Smooth muscle cell of the brain vasculature (primary cell): ENCODE measurements around the gene SLC25A23.
A peak's percentile ranks its signal among the peaks of the same experiment; 100 is the strongest.

Experiments used
- DNase-seq: peaks from one replicate; pipeline ENCODE4 v3.0.0-alpha.2; 2012; ENCODE audit warnings: low read depth, low spot score

The SLC25A23 gene

GRCh38 chr19:6481541-6482342 is 22.1 kb upstream of the SLC25A23 start, which contains the start of gene DENND1C:
Gene DENND1C, minus strand, starts transcription at chr19:6481787. Its CDS starts 92 bp downstream, at chr19:6481695.
- no peak for DNase-seq

GRCh38 chr19:6480848-6481415 is 21.3 kb upstream of the SLC25A23 start:
- no peak for DNase-seq

GRCh38 chr19:6479836-6480398 is 20.3 kb upstream of the SLC25A23 start:
- no peak for DNase-seq

GRCh38 chr19:6478815-6479214 is 19.2 kb upstream of the SLC25A23 start:
- no peak for DNase-seq

- DNase-seq, result no peak
These were observed 17.4 kb upstream of the SLC25A23 start for GRCh38 chr19:6476896-6477431.

DNA sequence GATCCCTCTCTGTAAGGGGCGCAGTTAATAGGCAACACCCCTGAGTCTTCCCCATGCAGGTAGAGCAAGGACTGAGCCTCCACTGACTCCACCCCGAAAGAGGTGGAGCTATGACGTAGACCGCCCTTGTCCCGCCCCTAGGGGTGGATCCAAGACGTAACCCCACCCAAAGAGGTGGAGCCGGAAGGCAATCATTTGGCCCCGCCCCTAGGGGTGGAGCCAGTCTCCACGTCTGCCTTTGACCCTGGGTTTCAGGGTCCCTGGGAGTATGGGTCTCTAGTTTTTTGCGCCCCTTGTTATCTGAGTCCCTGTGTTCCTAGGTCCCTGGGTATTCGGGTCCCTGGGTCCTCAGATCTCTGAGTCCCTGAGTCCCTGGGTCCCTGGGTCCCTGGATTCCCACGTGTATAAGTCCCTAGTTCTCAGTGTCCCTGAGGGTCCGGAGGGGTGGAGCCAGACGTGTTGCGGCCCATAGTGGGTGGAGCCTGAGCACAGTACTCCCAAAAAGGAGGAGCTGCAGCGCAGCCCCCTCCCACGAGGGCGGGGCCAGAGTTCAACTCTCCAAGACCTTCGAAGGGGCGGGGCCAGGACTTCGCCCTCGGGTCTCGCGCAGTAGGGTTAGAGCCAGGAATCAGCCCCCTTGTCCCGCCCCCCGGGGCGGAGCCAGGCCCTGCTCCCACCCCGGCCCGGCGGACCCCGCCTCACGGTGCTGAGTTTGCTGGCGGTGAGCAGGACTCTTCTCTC is 16.7 kb upstream of the SLC25A23 start:
- no peak for DNase-seq

DNA sequence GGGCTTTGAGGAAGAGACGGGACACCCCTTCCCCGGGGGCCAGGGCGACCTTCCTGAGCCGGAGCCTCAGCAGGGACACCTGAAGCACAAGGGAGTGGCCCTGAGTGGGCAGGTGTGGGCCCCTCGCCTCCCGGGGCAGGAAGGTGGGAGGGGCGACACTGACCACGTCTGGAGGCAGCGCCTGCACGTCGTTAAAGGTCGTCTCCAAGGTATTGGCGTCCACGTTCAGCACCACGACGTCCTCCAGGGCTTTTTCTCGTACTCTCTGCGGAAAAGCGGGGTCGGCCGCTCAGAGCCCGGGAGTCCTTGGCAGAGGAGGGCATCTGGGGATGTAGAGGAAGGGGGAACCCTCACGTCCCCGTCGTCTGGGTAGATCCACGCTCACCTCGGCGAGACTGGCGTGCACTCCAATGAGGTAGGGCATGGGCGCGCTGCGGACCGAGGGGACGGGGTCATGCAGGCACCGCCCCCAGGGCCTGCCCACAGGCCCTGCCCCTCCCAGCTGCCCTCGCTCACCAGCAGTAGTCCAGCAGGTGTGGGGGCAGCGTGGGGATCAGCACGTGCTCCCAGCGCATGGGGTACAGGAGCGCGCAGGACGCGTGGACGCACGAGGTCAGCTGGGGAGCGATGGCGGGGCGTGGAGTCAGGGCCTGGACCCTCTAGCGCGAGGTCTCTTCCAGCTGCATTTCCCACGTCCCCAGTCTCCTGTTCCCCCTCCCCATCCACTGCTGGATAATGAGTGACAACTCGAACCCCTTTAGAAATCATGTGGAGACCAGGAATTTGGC is 15.9 kb upstream of the SLC25A23 start:
- no peak for DNase-seq

DNA sequence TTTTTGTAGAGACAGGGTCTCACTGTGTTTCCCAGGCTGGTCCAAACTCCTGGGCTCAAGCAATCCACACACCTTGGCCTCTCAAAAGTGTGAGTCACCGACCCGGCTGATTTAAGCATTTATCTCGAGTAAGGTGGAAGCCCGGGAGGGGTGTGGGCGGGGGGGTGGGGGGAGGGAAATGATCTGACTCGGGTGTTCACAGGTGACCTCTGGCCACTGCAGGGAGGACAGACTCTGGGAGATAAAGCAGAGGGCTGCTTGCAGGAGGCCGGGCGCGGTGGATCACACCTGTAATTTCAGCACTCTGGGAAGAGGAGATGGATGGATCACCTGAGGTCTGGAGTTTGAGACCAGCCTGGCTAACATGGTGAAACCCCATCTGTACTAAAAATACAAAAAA is 14.1 kb upstream of the SLC25A23 start:
- no peak for DNase-seq

DNA sequence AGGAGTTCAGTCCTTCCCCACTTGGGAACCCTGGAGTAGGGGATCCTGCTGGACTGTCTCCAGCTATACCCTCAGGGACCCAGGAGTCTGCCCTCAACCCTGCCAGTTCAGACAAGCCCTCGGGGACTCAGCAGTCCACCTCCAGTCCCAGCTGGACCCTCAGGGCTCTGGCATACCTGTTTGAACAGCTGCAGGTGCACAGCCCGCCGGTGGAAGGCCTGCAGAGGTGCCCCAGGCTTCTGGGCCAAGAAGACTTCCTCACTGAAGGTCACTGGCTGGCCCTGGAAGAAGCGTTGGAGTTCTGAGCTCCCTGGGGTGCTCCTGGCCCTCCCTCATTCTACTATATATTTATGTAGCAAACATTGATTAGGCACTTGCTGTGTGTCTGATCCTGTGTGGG is 13.1 kb upstream of the SLC25A23 start:
- DNase-seq, result no peak

GRCh38 chr19:6471076-6471475 is 11.5 kb upstream of the SLC25A23 start:
- no peak for DNase-seq

DNA sequence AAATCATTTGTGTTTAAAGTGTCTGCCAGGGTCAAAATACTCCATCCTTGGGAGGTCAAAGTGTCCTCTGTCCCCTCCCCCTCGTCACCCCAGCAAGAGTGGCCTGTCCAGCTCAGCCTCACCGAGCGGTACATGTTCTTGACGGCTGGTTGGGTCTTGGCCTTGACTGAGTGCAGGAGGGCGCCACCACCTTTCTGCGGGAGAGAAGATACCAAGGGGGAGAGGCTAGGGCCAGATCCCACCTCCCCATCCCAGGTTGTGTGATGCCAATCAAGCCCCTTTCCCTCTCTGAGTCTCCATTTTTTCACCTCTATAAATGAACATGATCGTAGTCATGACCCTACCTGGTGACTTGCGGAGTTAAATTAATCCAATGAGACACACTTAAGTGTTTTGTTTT is 10.6 kb upstream of the SLC25A23 start:
- no peak for DNase-seq

DNA sequence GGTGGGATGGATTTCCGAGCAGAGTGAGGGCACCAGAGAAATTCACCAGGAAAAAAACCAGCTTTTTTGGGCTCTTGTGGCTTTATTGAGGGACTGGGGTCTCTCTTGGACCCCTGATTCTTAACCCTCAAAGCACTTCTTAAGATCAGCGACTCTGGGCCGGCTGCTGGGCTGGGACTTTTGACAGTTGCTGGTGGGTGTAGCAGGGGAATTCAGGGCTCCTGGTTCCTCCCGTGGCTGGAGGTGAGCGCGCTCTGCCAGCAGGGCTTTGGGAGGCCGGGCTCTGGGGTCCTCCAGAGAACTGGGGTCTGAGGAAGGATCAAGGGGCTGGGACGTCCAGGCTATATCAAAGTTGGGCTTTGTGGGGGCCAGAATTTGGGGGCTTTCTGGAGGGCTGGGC is 7.8 kb upstream of the SLC25A23 start:
- no peak for DNase-seq

DNA sequence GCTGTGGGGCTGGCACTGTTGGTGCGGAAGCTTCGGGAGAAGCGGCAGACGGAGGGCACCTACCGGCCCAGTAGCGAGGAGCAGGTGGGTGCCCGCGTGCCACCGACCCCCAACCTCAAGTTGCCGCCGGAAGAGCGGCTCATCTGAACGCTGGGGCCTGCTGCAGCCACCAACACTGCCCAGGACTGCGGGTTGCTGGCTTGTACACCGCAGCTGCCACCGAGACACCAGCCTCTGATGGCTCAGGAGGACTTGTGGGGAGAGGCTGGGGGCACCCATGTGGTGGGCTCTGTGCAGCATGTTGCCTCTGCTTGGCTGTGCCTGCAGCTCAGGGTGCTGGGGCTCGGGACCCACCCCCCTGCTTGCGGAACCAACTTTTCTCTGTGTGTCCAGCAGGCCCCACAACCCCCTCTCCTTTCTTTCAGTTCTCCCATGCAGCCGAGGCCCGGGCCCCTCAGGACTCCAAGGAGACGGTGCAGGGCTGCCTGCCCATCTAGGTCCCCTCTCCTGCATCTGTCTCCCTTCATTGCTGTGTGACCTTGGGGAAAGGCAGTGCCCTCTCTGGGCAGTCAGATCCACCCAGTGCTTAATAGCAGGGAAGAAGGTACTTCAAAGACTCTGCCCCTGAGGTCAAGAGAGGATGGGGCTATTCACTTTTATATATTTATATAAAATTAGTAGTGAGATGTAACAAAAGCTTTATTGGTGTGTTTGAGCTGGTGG is 7.1 kb upstream of the SLC25A23 start:
- DNase-seq, result no peak

DNA sequence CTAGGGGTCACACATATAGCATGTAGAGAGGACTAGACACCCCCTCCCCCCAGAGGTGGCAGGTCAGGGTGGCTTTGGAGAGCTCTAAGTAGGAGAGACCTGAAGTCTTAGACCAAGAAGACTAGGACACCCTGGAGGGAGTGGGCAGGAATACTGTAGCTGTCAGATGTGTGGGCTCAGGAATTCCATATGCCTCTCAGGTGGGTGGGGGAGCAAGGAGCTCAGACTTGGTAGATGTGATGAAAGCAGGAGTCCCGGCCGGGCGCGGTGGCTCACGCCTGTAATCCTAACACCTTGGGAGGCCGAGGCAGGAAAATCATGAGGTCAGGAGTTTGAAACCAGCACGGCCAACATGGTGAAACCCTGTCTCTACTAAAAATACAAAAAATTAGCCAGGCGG is 6.1 kb upstream of the SLC25A23 start:
- no peak for DNase-seq

- no peak for DNase-seq
These were observed 5.4 kb upstream of the SLC25A23 start for GRCh38 chr19:6465006-6465405.

DNA sequence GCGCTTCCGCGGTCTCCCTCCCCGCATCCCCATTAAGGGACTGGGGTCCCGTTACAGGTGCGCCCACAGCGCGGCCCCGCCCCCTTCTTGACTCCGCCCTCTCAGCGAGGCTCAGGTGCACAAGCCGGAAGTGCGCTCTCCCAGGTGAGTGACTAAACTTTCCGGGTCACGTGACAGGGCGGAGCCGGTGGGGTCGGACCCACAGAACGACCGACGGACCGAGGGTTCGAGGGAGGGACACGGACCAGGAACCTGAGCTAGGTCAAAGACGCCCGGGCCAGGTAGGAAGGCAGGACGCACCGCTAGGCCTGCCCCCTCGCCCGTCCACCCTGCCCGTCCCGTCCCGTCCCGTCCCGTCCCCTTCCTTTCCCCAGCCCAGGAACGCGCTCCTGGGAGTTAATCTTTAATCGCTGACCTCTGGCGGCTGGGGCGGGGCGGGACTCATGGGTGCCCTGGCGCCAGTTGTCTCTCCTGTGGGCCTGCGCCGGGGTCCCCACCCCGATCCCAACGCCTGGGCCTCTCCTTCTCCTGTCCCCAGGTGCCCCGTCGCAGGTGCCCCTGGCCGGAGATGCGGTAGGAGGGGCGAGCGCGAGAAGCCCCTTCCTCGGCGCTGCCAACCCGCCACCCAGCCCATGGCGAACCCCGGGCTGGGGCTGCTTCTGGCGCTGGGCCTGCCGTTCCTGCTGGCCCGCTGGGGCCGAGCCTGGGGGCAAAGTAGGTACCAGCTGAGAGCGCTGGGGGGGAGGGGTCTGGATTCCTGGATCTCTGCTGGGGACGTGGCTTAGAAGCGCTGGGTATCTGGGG is 4.7 kb upstream of the SLC25A23 start, which contains the start of gene CRB3:
Gene CRB3, plus strand, starts transcription at position 202 of the 804 bp plus-strand sequence. Its CDS starts 431 bp downstream, at position 633.
- no peak for DNase-seq

DNA sequence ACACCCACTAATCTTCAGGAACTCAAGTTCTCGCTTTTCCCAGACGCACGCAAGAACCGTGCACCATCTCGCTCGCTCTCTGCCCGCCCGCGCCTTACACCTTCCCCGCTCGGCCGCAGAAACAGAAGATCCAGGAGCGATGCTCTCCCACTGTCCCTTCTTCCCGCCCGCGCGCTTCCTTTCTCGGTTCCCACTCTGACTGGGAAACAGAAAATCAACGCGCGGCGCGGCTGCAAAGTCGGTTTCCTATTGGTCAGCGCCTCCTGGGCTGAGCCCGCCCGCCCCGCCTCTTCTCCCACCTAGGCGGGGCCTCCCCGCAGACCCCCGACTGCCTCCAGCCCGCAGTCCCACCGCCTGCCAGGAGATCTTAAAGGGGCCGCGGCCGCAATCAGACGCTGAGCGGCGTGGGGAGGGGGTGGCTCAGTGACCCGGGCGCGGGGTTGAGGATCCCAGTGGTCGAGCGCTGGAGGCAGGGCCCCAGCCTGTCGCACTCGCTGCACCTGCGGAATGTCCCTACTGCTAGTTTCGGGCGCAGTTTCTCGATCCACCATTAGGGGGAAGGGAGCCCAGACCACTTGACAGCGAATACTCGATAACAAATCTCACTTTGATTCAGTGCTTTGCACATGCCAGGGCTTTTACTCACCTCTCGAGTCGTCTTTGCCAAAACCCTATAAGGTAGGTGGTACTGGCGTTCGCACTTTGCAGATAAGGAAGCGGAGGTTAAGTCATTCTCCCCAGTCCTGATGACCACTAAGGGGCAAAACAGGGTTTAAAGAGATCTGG is 700 bp upstream of the SLC25A23 start:
- peak; percentile 96 for DNase-seq

DNA sequence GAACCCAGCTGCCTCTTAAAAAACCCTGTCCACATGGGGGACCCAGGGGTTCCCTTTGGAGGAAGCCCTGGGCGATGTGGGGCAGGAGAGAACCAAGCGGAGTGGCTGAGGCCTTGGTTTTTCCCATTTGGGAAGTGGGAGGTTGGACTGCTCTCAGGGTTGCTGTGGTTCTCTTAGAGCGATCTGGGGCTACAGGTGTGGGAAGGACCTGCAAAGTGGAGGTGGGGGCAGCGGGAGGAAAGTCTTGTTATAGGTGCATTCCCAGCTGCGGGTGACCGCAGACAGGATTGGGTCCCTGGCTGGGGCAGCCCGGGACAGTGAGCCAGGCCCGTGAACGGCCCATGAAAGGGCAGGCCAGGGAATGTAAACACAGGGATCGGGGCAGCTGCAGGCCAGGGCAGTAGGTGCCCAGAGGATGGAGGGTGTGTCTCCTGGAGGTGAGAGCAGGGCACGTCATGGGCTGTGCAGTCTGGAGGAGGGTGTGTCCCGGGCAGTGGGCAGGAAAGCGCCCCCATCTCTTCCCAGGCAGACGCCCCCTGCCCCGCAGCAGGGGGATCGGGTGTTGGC is 814 bp downstream of the SLC25A23 start:
- no peak for DNase-seq
